ENCODE measurements around the gene NCAM1.

Gene NCAM1

GRCh38 chr11:113096648-113097047, 135.4 kb downstream of the NCAM1 start:
- no peak for DNase-seq

GRCh38 chr11:113103932-113104690, 142.9 kb downstream of the NCAM1 start:
- DNase-seq: no peak

- no peak for DNase-seq
These were observed 143.6 kb downstream of the NCAM1 start for GRCh38 chr11:113104691-113105251.

- no peak for DNase-seq
These were observed 144.4 kb downstream of the NCAM1 start for GRCh38 chr11:113105592-113105991.

- DNase-seq: no peak
These were observed 145.3 kb downstream of the NCAM1 start for GRCh38 chr11:113106507-113106906.

- DNase-seq: no peak
These were observed 148.8 kb downstream of the NCAM1 start for GRCh38 chr11:113110046-113110445.

GRCh38 chr11:113111156-113111555, 149.9 kb downstream of the NCAM1 start:
- DNase-seq: no peak

GRCh38 chr11:113112307-113112706, 151.1 kb downstream of the NCAM1 start:
- no peak for DNase-seq

GRCh38 chr11:113113801-113114704, 152.8 kb downstream of the NCAM1 start:
- peak; percentile 61 for DNase-seq

- no peak for DNase-seq
These were observed 153.4 kb downstream of the NCAM1 start for GRCh38 chr11:113114705-113115027.

- DNase-seq: peak; percentile 6
These were observed 156.9 kb downstream of the NCAM1 start for GRCh38 chr11:113118104-113118503.

- no peak for DNase-seq
These were observed 157.9 kb downstream of the NCAM1 start for GRCh38 chr11:113119074-113119473.

GRCh38 chr11:113119966-113120736, 158.9 kb downstream of the NCAM1 start:
- no peak for DNase-seq

- DNase-seq: no peak
These were observed 160.5 kb downstream of the NCAM1 start for GRCh38 chr11:113121746-113122145.

GRCh38 chr11:113124006-113124405, 162.8 kb downstream of the NCAM1 start:
- DNase-seq: peak; percentile 26

GRCh38 chr11:113124578-113124977, 163.4 kb downstream of the NCAM1 start:
- no peak for DNase-seq

GRCh38 chr11:113129261-113129992, 168.2 kb downstream of the NCAM1 start:
- no peak for DNase-seq

GRCh38 chr11:113131036-113131775, 170.0 kb downstream of the NCAM1 start:
- DNase-seq: no peak

GRCh38 chr11:113133071-113133470, 171.9 kb downstream of the NCAM1 start:
- DNase-seq: no peak

- DNase-seq: no peak
These were observed 173.4 kb downstream of the NCAM1 start for GRCh38 chr11:113134626-113135025.

GRCh38 chr11:113137713-113138529, 176.7 kb downstream of the NCAM1 start:
- DNase-seq: peak; percentile 53

Data from NCI-H82 (cell line).